ENCODE results near the gene MFNG.

DNA sequence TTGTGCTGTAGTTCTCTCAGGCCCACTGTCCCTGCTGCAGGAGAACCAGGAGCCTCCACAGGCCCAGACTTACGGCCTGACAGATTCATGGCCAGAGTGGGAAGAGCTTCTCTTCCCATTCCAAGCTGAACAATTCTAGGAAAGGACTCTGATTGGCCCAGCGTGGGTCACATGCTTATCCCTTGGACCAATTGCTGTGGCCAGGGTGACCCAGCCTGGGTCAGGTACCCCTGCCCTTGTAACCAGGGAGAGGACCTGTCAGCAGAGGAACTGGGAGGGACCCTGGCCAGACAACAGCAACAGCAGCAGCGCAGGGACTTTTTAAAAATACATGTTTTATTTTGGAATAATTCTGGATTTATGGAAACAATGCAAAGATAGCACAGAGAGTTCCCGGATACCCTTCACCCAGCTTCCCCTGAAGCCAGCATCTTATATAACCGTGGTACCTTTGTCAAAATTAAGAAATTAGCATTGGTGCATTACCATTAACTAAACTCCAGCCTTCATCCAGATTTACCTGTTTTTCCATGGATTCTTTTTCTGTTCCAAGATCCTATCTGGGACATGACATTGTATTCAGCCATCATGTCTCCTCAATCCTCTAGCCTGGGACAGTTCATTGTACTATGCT lies 50.1 kb downstream of the MFNG start:
- no peak for TF ChIP-seq CTCF (IDR thresholded peaks at IDR 0.05; ENCODE audit: low read depth, low read length)
- TF ChIP-seq POLR2A (IDR thresholded peaks at IDR 0.05; ENCODE audit: extremely low read depth, insufficient read length) = no peak
- TF ChIP-seq, protein P1, sequence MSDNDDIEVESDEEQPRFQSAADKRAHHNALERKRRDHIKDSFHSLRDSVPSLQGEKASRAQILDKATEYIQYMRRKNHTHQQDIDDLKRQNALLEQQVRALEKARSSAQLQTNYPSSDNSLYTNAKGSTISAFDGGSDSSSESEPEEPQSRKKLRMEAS (IDR thresholded peaks at IDR 0.05; ENCODE audit: low read depth, low read length) = no peak
- no peak for TF ChIP-seq MYC (IDR thresholded peaks at IDR 0.05; ENCODE audit: low read depth, low read length)

Data from NB4 (cell line).